Stimulated activated CD4-positive, alpha-beta T cell treated with anti-CD3 and anti-CD28 coated beads, Interleukin-4, amount 100 ng/mL, for 24 hours (primary cell): Measurements from ENCODE around the gene TIMM44.

ENCODE experiments used
- DNase-seq: peaks from one replicate; pipeline ENCODE4 v3.0.0-alpha.2; 2020

Gene TIMM44

GRCh38 chr19:7943444-7944176 is at the start of gene TIMM44:
TSS of gene TIMM44 (minus strand) at chr19:7943666. CDS start at chr19:7943651, 15 bp downstream.
- peak; percentile 99 for DNase-seq

- no peak for DNase-seq
Measured at GRCh38 chr19:7992575-7992974, 49.1 kb upstream of the TIMM44 start.

GRCh38 chr19:7989071-7989575 is 45.7 kb upstream of the TIMM44 start:
- no peak for DNase-seq

GRCh38 chr19:7988307-7988706 is 44.8 kb upstream of the TIMM44 start:
- no peak for DNase-seq

- DNase-seq: no peak
Measured at GRCh38 chr19:7987114-7987768, 43.8 kb upstream of the TIMM44 start.

- DNase-seq: no peak
Measured at GRCh38 chr19:7986321-7987113, 43.1 kb upstream of the TIMM44 start.

GRCh38 chr19:7985481-7985911 is 42.0 kb upstream of the TIMM44 start:
- DNase-seq: no peak

GRCh38 chr19:7983995-7984837 is 40.8 kb upstream of the TIMM44 start:
- no peak for DNase-seq

GRCh38 chr19:7983286-7983950 is 40.0 kb upstream of the TIMM44 start:
- no peak for DNase-seq

GRCh38 chr19:7982651-7983099 is 39.2 kb upstream of the TIMM44 start:
- DNase-seq: no peak

- no peak for DNase-seq
Measured at GRCh38 chr19:7982103-7982502, 38.6 kb upstream of the TIMM44 start.

- no peak for DNase-seq
Measured at GRCh38 chr19:7981661-7982060, 38.2 kb upstream of the TIMM44 start.

GRCh38 chr19:7981199-7981598 is 37.7 kb upstream of the TIMM44 start:
- no peak for DNase-seq

GRCh38 chr19:7980635-7981121 is 37.2 kb upstream of the TIMM44 start:
- DNase-seq: no peak

GRCh38 chr19:7980168-7980567 is 36.7 kb upstream of the TIMM44 start:
- no peak for DNase-seq

- no peak for DNase-seq
Measured at GRCh38 chr19:7979559-7979958, 36.1 kb upstream of the TIMM44 start.

GRCh38 chr19:7979011-7979410 is 35.5 kb upstream of the TIMM44 start:
- DNase-seq: no peak

GRCh38 chr19:7978179-7978825 is 34.8 kb upstream of the TIMM44 start:
- no peak for DNase-seq

GRCh38 chr19:7977723-7978040 is 34.2 kb upstream of the TIMM44 start:
- DNase-seq: no peak

GRCh38 chr19:7977021-7977722 is 33.7 kb upstream of the TIMM44 start:
- no peak for DNase-seq

- no peak for DNase-seq
Measured at GRCh38 chr19:7976461-7976860, 33.0 kb upstream of the TIMM44 start.
